Activated CD4-positive, alpha-beta T cell treated with anti-CD3 and anti-CD28 coated beads, Interleukin-2, amount 10 ng/mL, durations not matched to agents 7 days and 5 days (primary cell): ENCODE measurements around the gene SERPING1. TPM values are rescaled to one million over a fixed set of nuclear protein-coding genes. Genes with fewer than 3 reads are reported as not detected.

Experiments
- CTCF ChIA-PET: fragments of 350-600 bp; sonication (Branson Sonifier 250); formaldehyde crosslinking; loops from one replicate; lab custom pipeline; 2021; ENCODE audit warnings: antibody characterized with exemption; lab: Charles Lee
- POLR2A ChIA-PET: fragments of 350-600 bp; sonication (Branson Sonifier 250); formaldehyde crosslinking; loops from one replicate; lab custom pipeline; 2021; ENCODE audit warnings: antibody characterized with exemption; lab: Charles Lee
- DNase-seq: peaks from one replicate; pipeline ENCODE4 v3.0.0-alpha.2; 2020
- H3K27ac Mint-ChIP-seq: one replicate; pipeline ENCODE4 v1.8.0; 2021; ENCODE audit warnings: mild to moderate bottlenecking, moderate library complexity, mixed read lengths
- H3K27me3 Mint-ChIP-seq: one replicate; pipeline ENCODE4 v1.8.0; 2021; ENCODE audit warnings: mixed read lengths
- H3K36me3 Mint-ChIP-seq: one replicate; pipeline ENCODE4 v1.8.0; 2021; ENCODE audit warnings: low read depth, mixed read lengths
- H3K4me1 Mint-ChIP-seq: one replicate; pipeline ENCODE4 v1.8.0; 2021; ENCODE audit warnings: mixed read lengths
- H3K4me3 Mint-ChIP-seq: one replicate; pipeline ENCODE4 v1.8.0; 2021; ENCODE audit warnings: mild to moderate bottlenecking, moderate library complexity, mixed read lengths
- H3K9me3 Mint-ChIP-seq: one replicate; pipeline ENCODE4 v1.8.0; 2021; ENCODE audit warnings: mixed read lengths
- total RNA-seq, 2 experiments: library from RNA; stranded (reverse); gene quantifications; one replicate each; pipeline ENCODE4 v1.2.3, GENCODE V29; 2021

SERPING1 gene
- under 1 TPM in 1 of 2 experiments, not detected in 1; 0.23 TPM for total RNA-seq

GRCh38 chr11:57597461-57597915 lies at the start of gene SERPING1:
SERPING1 (plus strand) TSS chr11:57597685; CDS start chr11:57598271, 586 bp downstream.
- no peaks in the 10 kb centered on the region for H3K9me3 Mint-ChIP-seq
- no peaks in the 10 kb centered on the region for H3K36me3 Mint-ChIP-seq
- peaks cover 40% of the 10 kb centered on the region for H3K27me3 Mint-ChIP-seq
- H3K4me3 Mint-ChIP-seq: no peak within 1 kb of the TSS
- H3K27ac Mint-ChIP-seq: no peak within 1 kb of the TSS
- DNase-seq: no peak
- CTCF ChIA-PET: no interaction called here
- POLR2A ChIA-PET: no interaction called here
- H3K4me1 Mint-ChIP-seq: peaks cover 1% of the 10 kb centered on the region

GRCh38 chr11:57547854-57548377 lies 49.6 kb upstream of the SERPING1 start:
- no peak overlapping the region for H3K27ac Mint-ChIP-seq
- CTCF ChIA-PET: interaction anchor here (0.7 to 1.8 kb wide), 4 partner anchors 10 to 93 kb away, joined by 3 to 6 read pairs (median 4); partner anchors contain the start of gene SMTNL1
- H3K27me3 Mint-ChIP-seq: no peaks in the 10 kb centered on the region
- POLR2A ChIA-PET: no interaction called here
- H3K4me1 Mint-ChIP-seq: peaks cover 8% of the 10 kb centered on the region
- no peaks in the 10 kb centered on the region for H3K9me3 Mint-ChIP-seq
- DNase-seq: no peak
- H3K36me3 Mint-ChIP-seq: peaks cover 44% of the 10 kb centered on the region
- no peak overlapping the region for H3K4me3 Mint-ChIP-seq

- no peak overlapping the region for H3K27ac Mint-ChIP-seq
- no peak for DNase-seq
- no peaks in the 10 kb centered on the region for H3K27me3 Mint-ChIP-seq
- H3K9me3 Mint-ChIP-seq: no peaks in the 10 kb centered on the region
- peaks cover 10% of the 10 kb centered on the region for H3K4me1 Mint-ChIP-seq
- H3K4me3 Mint-ChIP-seq: no peak overlapping the region
- ChIA-PET POLR2A (no interaction called here), CTCF (interaction anchor here (0.6 to 1.6 kb wide), 3 partner anchors 16 to 32 kb away, joined by 3 read pairs; no protein-coding TSS in a partner anchor)
- H3K36me3 Mint-ChIP-seq: peaks cover 58% of the 10 kb centered on the region
These were observed 47.5 kb upstream of the SERPING1 start for GRCh38 chr11:57549983-57550382.

GRCh38 chr11:57551941-57552340 lies 45.5 kb upstream of the SERPING1 start:
- ChIA-PET POLR2A (no interaction called here), CTCF (interaction anchor here (0.6 to 1.4 kb wide), 3 partner anchors 10 to 82 kb away, joined by 3 to 4 read pairs (median 3); no protein-coding TSS in a partner anchor)
- peaks cover 18% of the 10 kb centered on the region for H3K4me1 Mint-ChIP-seq
- no peaks in the 10 kb centered on the region for H3K27me3 Mint-ChIP-seq
- H3K9me3 Mint-ChIP-seq: no peaks in the 10 kb centered on the region
- no peak for DNase-seq
- H3K36me3 Mint-ChIP-seq: peaks cover 74% of the 10 kb centered on the region
- H3K4me3 Mint-ChIP-seq: no peak overlapping the region
- no peak overlapping the region for H3K27ac Mint-ChIP-seq

GRCh38 chr11:57552479-57552878 lies 45.0 kb upstream of the SERPING1 start:
- POLR2A ChIA-PET: no interaction called here
- CTCF ChIA-PET: interaction anchor here (0.6 to 1.0 kb wide), 2 partner anchors 11 to 81 kb away, joined by 3 read pairs; no protein-coding TSS in a partner anchor
- H3K36me3 Mint-ChIP-seq: peaks cover 75% of the 10 kb centered on the region

GRCh38 chr11:57555393-57555792 lies 42.1 kb upstream of the SERPING1 start:
- ChIA-PET CTCF (interaction anchor here (0.6 to 1.8 kb wide), 2 partner anchors 12 to 141 kb away, joined by 4 read pairs; partner anchors contain the start of gene UBE2L6), POLR2A (no interaction called here)
- no peak for DNase-seq
- Mint-ChIP-seq H3K36me3 (peaks cover 73% of the 10 kb centered on the region), H3K27ac (no peak overlapping the region), H3K4me3 (no peak overlapping the region), H3K27me3 (no peaks in the 10 kb centered on the region), H3K4me1 (peaks cover 20% of the 10 kb centered on the region), H3K9me3 (no peaks in the 10 kb centered on the region)

More at GRCh38 chr11:57552479-57552878, 45.0 kb upstream of the SERPING1 start:
- peaks cover 21% of the 10 kb centered on the region for H3K4me1 Mint-ChIP-seq
- H3K9me3 Mint-ChIP-seq: no peaks in the 10 kb centered on the region
- DNase-seq: no peak
- no peak overlapping the region for H3K4me3 Mint-ChIP-seq
- H3K27ac Mint-ChIP-seq: no peak overlapping the region
- H3K27me3 Mint-ChIP-seq: no peaks in the 10 kb centered on the region

GRCh38 chr11:57556041-57556440 lies 41.4 kb upstream of the SERPING1 start:
- Mint-ChIP-seq H3K4me1 (peaks cover 22% of the 10 kb centered on the region), H3K36me3 (peaks cover 72% of the 10 kb centered on the region)
- CTCF ChIA-PET: interaction anchor here (1.8 kb wide), 1 partner anchor 12 kb away, joined by 4 read pairs; the partner anchor contains the start of gene UBE2L6

GRCh38 chr11:57560146-57560545 lies 37.3 kb upstream of the SERPING1 start:
- Mint-ChIP-seq H3K4me1 (peaks cover 54% of the 10 kb centered on the region), H3K9me3 (no peaks in the 10 kb centered on the region), H3K27ac (no peak overlapping the region), H3K36me3 (peaks cover 74% of the 10 kb centered on the region), H3K4me3 (no peak overlapping the region), H3K27me3 (no peaks in the 10 kb centered on the region)
- DNase-seq: no peak
- ChIA-PET CTCF (no interaction called here), POLR2A (interaction anchor here (0.5 kb wide), 1 partner anchor 27 kb away, joined by 3 read pairs; no protein-coding TSS in a partner anchor)

More at GRCh38 chr11:57556041-57556440, 41.4 kb upstream of the SERPING1 start:
- Mint-ChIP-seq H3K9me3 (no peaks in the 10 kb centered on the region), H3K4me3 (no peak overlapping the region), H3K27me3 (no peaks in the 10 kb centered on the region), H3K27ac (no peak overlapping the region)
- POLR2A ChIA-PET: no interaction called here
- DNase-seq: no peak

- ChIA-PET POLR2A (no interaction called here), CTCF (interaction anchor here (1.1 kb wide), 2 partner anchors 11 to 15 kb away, joined by 3 to 4 read pairs; no protein-coding TSS in a partner anchor)
- DNase-seq: no peak
- Mint-ChIP-seq H3K27ac (peak overlapping the region; percentile 37), H3K36me3 (peaks cover 67% of the 10 kb centered on the region), H3K27me3 (no peaks in the 10 kb centered on the region), H3K4me3 (no peak overlapping the region), H3K4me1 (peaks cover 49% of the 10 kb centered on the region), H3K9me3 (no peaks in the 10 kb centered on the region)
These were observed 34.9 kb upstream of the SERPING1 start for GRCh38 chr11:57562596-57562995.

GRCh38 chr11:57566005-57566904 lies 31.2 kb upstream of the SERPING1 start:
- CTCF ChIA-PET: interaction anchor here (0.6 to 3.0 kb wide), 6 partner anchors 16 to 79 kb away, joined by 3 to 45 read pairs (median 7); no protein-coding TSS in a partner anchor
- POLR2A ChIA-PET: no interaction called here
- Mint-ChIP-seq H3K4me3 (peak overlapping the region; percentile 96), H3K27me3 (no peaks in the 10 kb centered on the region), H3K9me3 (no peaks in the 10 kb centered on the region), H3K36me3 (peaks cover 45% of the 10 kb centered on the region), H3K4me1 (peaks cover 54% of the 10 kb centered on the region), H3K27ac (peak overlapping the region; percentile 97)
- peak; percentile 66 for DNase-seq

GRCh38 chr11:57566905-57567514 lies 30.5 kb upstream of the SERPING1 start:
- Mint-ChIP-seq H3K4me3 (peak overlapping the region; percentile 96), H3K27ac (peak overlapping the region; percentile 97), H3K36me3 (peaks cover 39% of the 10 kb centered on the region), H3K9me3 (no peaks in the 10 kb centered on the region), H3K4me1 (peaks cover 54% of the 10 kb centered on the region), H3K27me3 (no peaks in the 10 kb centered on the region)
- CTCF ChIA-PET: interaction anchor here (0.6 to 3.0 kb wide), 11 partner anchors 12 to 116 kb away, joined by 3 to 45 read pairs (median 6); no protein-coding TSS in a partner anchor
- POLR2A ChIA-PET: no interaction called here
- peak; percentile 67 for DNase-seq
